NCI-H1694 (cell line): ENCODE results near the gene LRRC10B.

Experiments used
- DNase-seq: peaks from one replicate; lab custom pipeline; 2025; lab: John Stamatoyannopoulos, UW

Gene LRRC10B

DNA sequence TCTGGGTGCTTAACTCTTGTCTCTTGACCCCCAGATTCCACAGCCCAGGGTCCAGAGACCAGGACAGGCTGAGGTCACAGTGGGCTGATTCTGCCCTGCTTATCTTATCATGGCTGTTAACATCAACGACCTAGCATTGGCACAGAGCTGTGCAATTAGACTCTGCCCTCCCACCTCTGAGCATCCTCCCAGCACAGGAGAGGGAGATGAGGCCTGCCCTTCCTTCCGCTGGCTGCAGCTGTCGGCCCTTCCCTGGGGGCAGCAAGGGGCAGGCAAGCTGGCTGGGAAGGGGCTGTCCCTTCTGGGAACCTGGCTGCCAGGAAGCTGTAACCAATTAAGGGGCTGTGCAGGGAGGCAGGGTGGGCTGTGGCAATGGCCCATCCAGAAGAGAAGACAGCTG, 22.5 kb downstream of the LRRC10B start:
- DNase-seq: no peak

DNA sequence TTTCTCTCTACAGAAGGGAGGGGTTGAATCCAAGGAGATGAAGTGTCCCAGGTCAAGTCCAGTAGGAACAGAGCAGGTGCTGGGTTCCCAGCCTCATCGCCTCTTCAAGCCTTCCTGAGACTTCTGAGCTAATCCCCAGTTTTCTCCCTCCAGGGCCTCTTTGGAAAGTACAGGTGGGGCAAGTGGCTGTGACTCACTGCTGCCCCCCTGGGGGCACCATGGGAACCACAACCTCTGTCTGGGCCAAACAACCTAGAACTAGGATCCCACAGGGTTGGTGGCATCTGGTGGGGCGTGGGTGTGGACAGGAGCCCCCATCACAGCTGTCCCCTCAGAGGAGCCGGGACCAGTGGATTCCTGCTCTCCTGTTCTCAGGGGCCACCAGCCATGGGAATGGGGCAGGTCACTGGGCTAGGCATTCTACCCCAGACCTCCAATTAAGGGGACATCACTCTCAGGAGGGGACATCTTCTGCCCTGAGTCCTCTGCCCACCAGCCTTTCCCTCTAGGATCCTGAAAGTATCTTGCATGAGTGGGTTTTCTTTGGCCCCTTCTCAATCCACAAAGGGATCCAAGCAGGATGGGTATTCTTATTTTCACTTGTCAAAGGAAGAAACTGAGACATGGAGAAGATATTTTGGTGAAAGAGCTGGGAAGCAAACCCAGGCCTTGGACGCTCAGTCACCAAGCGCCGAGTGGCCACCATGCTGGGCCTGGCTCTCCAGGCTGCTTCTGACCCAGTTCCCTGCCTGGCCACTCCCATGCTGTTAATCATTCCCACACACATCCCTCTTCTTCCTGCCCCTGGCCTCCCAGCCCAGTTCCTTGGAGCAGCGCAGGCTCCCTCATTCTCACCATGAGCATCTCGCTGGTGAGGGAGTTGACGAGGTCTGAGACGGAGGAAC, 23.8 kb downstream of the LRRC10B start:
- DNase-seq: peak; percentile 19

DNA sequence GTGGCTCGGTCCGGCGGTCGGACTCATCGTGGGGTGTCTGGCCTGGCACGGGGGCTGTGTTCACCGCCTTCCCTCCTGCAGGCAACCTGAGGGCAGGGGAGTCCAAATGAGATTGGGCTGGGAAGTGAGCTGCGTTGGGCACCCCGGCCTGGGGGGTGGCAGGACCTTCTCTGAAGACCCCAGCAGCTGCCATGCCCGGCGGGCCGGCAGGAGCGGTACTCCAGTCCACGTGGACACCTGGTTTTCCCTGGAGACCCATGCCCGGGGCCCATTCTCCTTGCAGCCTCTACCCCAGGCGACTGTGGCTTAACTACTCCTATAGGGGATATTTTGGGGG, 24.5 kb downstream of the LRRC10B start:
- no peak for DNase-seq

GRCh38 chr11:61533401-61533800, 24.9 kb downstream of the LRRC10B start:
- DNase-seq: no peak

- DNase-seq: no peak
Observed at GRCh38 chr11:61534025-61534932, 25.7 kb downstream of the LRRC10B start.

DNA sequence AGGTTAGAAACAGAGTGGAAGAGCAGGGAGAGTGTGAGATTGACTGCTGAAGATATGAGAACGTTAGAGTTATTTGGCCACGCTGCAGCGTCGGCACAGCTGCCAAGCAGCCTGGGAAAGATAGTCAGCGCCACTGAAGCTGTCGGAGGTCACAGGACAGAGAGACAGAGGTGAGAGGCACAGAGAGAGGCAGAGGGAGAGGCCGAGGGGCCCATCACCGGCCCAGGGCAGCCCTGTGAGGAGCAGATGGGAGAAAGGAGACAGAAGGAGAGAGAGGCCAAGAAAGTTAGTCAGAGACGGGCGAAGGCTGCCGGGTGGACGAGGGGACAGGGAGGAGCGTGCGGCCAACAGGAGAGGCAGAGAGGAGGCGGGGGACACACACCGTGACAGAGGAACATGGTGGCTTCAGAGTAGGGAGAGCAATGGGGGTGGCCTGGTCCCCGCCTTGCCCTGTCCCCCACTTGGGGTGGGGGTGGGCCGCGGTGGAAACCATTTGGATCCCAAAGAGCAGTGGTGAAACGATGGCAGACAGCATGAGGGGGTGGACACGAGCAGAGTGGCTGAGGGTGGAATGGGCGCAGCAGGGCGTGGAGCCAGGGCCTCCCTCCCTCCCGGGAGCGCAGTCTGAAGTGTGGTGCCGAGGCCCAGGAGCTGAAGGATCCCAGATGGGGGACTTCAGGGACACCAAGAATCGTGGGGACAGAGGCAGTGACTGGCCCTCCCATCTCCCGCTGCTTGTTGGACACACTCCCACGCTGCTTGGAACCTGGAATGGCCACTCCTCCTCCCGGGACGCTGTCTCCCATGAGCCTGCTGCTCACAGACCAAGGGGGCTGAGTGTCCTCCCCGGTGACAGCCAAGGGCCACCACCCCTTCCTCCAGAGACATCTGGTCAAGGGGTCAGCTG, 26.6 kb downstream of the LRRC10B start:
- DNase-seq: no peak

DNA sequence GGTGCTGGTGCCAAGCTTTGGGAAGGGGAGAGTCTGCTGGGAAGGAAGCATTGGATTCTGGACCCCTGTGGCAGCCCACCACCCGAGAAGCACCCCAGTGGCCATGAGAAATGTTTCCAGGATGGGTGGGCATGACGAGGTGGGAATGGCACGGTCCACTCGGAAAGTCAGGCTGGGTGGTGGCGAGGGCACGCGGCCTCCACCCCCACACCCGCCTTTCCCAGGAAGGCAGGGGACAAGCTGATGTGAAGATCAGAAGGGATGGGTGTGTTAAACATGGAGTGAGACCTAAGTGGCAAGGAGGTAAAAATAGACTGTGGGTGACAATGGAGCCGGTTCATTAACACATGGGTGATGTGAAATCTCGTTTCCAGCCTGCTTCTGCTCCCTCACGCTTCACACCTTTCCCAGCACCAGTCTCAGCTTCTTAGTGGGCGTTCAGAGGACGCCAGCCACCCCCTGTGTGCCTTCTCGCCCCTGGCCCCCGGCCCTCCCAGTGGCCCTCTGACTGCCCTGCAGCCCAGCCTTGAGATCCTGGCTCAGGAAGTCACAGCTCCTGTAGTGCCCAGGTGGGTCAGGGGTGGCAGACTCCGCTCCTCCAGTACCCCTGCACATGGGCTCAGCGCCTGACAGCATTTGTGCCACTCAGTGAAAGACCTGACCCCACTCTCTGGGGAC, 27.6 kb downstream of the LRRC10B start:
- DNase-seq: no peak

DNA sequence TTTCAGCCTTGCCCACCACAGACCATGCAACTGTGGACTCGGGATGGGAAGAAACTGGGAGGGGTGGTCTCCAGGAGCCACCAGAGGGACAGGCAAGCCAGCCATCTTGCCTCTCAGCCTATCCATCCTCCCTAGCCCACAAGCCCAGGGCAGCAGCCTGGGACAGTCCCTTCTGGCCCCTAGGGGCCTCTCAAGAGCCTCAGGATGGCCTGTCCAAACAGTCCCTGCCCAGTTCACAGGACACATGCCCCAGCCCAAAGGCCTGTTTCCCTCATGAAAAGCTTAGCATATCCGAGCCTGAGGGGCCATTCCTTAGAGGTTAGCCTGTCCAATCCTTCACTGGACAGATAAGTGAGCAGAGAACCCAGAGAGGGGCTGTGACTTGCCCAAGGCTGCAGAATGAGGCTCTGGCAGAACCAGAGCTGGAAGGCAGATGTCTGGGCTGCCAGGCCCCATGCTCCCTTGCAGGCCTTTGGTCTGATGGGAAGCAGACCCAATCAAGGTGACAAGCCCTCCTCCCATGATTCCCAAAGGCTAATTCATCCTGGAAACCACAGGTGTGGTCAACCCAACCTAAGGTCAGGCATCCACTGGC, 28.2 kb downstream of the LRRC10B start:
- DNase-seq: no peak

DNA sequence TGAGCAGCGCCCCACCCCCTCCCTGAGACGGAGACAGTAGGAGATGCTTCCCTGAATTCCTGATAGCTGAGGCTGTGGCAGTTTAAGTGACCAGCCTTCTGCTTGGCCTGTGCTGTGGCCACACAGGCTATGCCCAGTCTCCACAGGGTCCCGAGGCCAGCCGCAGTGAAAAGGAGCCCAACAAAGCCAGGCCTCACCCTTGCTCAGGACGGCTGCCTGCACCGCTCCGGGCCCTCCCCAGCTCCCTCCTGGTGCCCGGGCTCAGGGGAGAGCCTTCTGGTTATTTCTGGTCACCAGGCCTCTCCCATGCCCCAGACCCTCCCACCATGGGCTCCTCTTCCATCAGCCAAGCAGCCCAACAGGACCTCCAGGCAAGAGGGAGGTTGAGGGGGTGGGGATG, 28.8 kb downstream of the LRRC10B start:
- no peak for DNase-seq

DNA sequence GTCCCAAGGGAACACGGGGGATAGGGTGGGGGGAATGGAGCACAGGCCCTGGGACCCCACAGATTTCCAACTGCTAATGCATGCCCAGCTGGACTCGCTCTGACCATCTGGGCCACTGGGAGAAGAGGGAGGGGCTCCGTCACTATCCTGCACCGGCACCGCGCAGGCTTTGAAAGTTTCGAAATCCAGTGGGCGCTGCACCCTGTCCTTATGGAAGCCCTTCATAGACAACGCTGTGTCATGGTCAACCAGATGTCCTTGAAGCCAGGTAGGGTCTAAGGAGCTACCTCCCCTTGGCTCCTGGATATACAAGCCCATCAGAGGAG, 30.1 kb downstream of the LRRC10B start:
- DNase-seq: no peak

- DNase-seq: no peak
Observed at GRCh38 chr11:61539006-61539405, 30.5 kb downstream of the LRRC10B start.

DNA sequence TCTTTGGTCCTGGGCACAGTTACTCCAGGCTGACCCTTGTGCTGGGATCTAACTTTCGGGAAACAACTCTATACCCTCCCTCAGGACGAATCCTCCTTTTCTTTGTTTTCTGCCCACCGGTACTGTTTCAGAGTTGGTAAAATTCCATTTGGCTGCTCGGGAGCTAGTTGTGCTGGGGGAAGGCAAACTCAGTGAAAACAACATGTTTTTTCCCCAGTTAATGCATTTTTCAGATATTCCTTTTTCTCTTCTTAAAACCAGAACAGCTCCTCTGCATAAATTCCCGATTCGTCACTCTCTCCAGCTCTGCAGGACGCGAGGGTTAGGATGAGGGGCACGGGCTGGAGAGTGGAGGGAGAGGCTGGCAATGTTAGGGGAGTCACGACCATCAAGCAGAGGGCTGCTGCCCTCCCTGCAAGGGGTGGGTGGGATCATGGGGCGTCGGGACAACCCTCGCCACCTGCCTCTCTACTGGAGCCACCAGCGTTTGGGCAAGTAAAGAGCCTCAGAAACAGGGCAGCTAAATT, 31.3 kb downstream of the LRRC10B start:
- no peak for DNase-seq

DNA sequence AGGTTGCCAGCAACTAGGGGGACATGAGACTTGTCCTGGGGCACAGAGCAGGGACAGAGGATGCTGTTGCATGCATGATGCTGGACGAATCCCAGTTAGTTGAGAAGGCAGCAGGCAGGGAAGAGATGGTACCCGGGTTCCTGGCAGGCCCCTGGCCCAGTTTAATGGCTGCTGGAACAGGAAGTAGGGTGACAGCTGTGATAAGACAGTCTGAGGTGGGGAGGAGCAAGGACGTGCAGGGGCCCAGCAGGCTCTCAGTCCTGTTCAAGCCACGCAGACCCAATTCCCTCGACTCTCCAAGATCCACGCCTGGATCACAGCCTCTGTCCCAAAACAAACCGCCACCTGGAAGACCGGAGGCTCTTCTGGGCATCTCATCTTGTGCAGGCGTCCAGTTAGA, 32.0 kb downstream of the LRRC10B start:
- DNase-seq: no peak

DNA sequence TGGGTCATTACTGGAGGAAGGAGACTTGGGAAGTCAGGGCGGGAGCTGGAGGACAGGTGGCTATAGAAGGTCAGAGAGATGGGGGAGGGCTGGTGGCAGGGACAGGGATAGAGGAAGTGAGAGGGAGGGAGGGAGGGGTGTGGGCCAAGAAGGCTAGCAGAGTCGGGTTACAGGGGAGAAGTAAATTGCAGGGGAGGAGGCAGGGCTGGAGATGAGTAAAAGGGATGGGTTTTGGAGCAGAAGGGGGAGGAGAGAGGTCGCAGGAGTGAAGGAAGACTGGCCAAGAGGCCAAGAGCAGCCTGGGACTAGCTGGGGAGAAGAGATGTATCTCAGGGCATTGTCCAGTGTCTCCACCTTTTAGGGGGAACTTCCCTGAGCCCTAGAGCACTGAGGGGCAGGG, 33.0 kb downstream of the LRRC10B start:
- DNase-seq: no peak

DNA sequence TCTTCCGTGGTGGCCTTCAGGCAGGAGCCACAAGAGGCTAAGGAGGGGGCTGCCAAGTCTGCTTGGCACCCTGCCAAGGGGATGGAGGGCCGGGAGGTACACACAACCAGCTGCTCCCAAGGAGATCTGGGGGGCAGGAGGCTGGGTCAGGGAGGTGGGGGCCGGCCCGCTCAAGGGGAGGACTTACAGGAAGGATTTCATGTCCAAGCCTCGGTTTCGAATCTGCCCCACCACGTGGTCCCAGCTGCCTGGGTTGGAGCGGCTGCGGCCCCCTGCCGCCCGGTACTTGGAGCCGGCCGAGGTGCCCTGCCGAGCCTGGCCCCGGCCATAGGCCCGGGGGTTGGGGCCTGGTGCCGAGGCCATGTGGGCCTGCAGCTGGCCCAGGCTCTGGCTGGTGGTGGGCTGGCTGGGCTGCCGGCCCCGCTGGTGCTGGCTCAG, 33.5 kb downstream of the LRRC10B start:
- DNase-seq: no peak

DNA sequence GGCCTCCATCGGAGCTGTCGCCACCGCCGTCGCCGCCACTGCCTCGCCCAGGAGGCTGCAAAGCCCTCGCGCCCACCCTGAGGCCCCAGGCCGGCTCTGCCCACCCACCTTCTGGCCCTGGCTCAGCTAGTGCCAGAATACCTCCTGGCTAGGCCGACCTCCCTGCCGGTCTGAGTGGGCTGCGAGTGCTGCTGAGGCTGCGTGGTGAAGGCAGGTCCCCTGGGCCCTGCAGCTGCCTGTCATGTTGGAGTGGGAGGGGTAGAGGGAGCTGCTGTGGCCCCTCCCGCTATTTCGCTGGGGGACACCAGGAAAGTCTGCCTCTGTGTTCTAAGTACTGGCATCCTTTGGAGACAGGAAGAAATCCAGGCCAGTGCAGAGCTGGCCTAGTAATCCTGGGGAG, 34.2 kb downstream of the LRRC10B start:
- DNase-seq: no peak

- DNase-seq: no peak
Observed at GRCh38 chr11:61543606-61544306, 35.2 kb downstream of the LRRC10B start.

GRCh38 chr11:61544466-61544865, 35.9 kb downstream of the LRRC10B start:
- no peak for DNase-seq

- no peak for DNase-seq
Observed at GRCh38 chr11:61545341-61545740, 36.8 kb downstream of the LRRC10B start.

- no peak for DNase-seq
Observed at GRCh38 chr11:61545921-61546320, 37.4 kb downstream of the LRRC10B start.
